Measurements from ENCODE around the gene IRGQ. TPM values are rescaled to one million over a fixed set of nuclear protein-coding genes. Genes with fewer than 3 reads are reported as not detected.
A peak's percentile ranks its signal among the peaks of the same experiment; 100 is the strongest.

IRGQ gene
- total and polyA plus RNA-seq, 2 donors (not counting 3 experiments of a cell fraction or from before 2014, with no cell fraction given): 15.8 to 33.2 TPM

- no peak for DNase-seq (ENCODE audit: low read depth, low spot score)
- no peak overlapping the region for H2AFZ ChIP-seq (ENCODE audit: low read depth, low read length)
- H3K79me2 ChIP-seq (ENCODE audit: control insufficient read depth, insufficient read depth, low read length): no peaks in the 10 kb centered on the region
- H3K27me3 ChIP-seq (ENCODE audit: control insufficient read depth in 2 of 2, insufficient read depth in 2 of 2, low read length in 2 of 2): peaks cover 15 to 25% of the 10 kb centered on the region in 2 experiments
- dilution Hi-C loops (cut with MboI; ENCODE audit: extremely low pct_ligation_motif_present, low sequenced_read_pairs) (no loop called here), intact Hi-C loops (cut with micrococcal nuclease) (no loop called here)
- no peak for FAIRE-seq
- H3K4me2 ChIP-seq (ENCODE audit: insufficient read depth, low read length): no peak overlapping the region
- H3K9me1 ChIP-seq (replicated peaks; ENCODE audit: control insufficient read depth, extremely low read depth, insufficient read depth, low read length): no peaks in the 10 kb centered on the region
- peaks cover 7% of the 10 kb centered on the region for H3K4me1 ChIP-seq (ENCODE audit: control insufficient read depth, extremely low read depth, insufficient read depth, low read length)
- TSS peak; percentile 57 for BruUV-seq (replicated peaks)
- H3K9me3 ChIP-seq (replicated peaks; ENCODE audit: control insufficient read depth, insufficient read depth, low read length): no peaks in the 10 kb centered on the region
- no peak overlapping the region for H3K27ac ChIP-seq (ENCODE audit: insufficient read depth, low read depth, low read length)
- no peaks in the 10 kb centered on the region for H3K36me3 ChIP-seq (ENCODE audit: control insufficient read depth in 2 of 2, extremely low read depth in 1 of 2, insufficient read depth in 2 of 2, low read length in 2 of 2)
- no peak for TF ChIP-seq JUN (IDR thresholded peaks at IDR 0.05; ENCODE audit: borderline replicate concordance, insufficient read depth, insufficient read length, low read depth)
- no peak for TF ChIP-seq FOS (IDR thresholded peaks at IDR 0.05; ENCODE audit: borderline replicate concordance, insufficient read depth, low read length)
- TF ChIP-seq MYC (IDR thresholded peaks at IDR 0.05; ENCODE audit: low read depth, low read length): no peak
- TF ChIP-seq, protein P1, sequence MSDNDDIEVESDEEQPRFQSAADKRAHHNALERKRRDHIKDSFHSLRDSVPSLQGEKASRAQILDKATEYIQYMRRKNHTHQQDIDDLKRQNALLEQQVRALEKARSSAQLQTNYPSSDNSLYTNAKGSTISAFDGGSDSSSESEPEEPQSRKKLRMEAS (IDR thresholded peaks at IDR 0.05; ENCODE audit: insufficient read depth, insufficient read length): no peak
- TF ChIP-seq GATA2 (IDR thresholded peaks at IDR 0.05; ENCODE audit: insufficient read depth, insufficient read length, low read depth, low read length): no peak
- no peak for TF ChIP-seq POLR2AphosphoS5 (IDR thresholded peaks at IDR 0.05; ENCODE audit: insufficient read depth, low read depth, low read length)
- TF ChIP-seq CTCF (IDR thresholded peaks at IDR 0.05; ENCODE audit: extremely low read depth in 1 of 2, insufficient read depth in 1 of 2, low read depth in 1 of 2, low read length in 2 of 2): no peak
- no peak for TF ChIP-seq POLR2A (IDR thresholded peaks at IDR 0.05; ENCODE audit: low read depth, low read length)
- TF ChIP-seq EZH2 (IDR thresholded peaks at IDR 0.05; ENCODE audit: borderline replicate concordance, low read depth, low read length, severe bottlenecking): no peak
- no peak overlapping the region for H3K9ac ChIP-seq (replicated peaks; ENCODE audit: extremely low read depth, insufficient read depth, low read length)
- CTCF ChIA-PET: no interaction called here
- POLR2A ChIA-PET: no interaction called here
- no peaks in the 10 kb centered on the region for H4K20me1 ChIP-seq (replicated peaks; ENCODE audit: control insufficient read depth, extremely low read depth, insufficient read depth, low read length)
- no peak overlapping the region for H3K4me3 ChIP-seq (replicated peaks in 1 of 3; ENCODE audit: insufficient read depth in 1 of 3, low read depth in 1 of 3, low read length in 3 of 3)
Measured at GRCh38 chr19:43638214-43638994, 42.5 kb upstream of the IRGQ start.
